Measurements from ENCODE around the gene MLPH. TPM values are rescaled to one million over a fixed set of nuclear protein-coding genes. Genes with fewer than 3 reads are reported as not detected.

MLPH gene
- total RNA-seq, 2 donors from 2014 or later: 91.5 to 121 TPM

GRCh38 chr2:237511885-237512405, 24.9 kb downstream of the MLPH start:
- intact Hi-C loops (cut with DNase I): loop anchor here (1.0 to 5.0 kb wide), 2 partner anchors 60 kb away; no protein-coding TSS in a partner anchor
- ATAC-seq: no peak
- no peak for DNase-seq

- intact Hi-C loops (cut with DNase I): loop anchor here (1.0 to 5.0 kb wide), 2 partner anchors 59 kb away; no protein-coding TSS in a partner anchor
- ATAC-seq: peak; percentile 71 to 79
These were observed 25.9 kb downstream of the MLPH start for GRCh38 chr2:237512774-237513466.

GRCh38 chr2:237513693-237514092, 26.6 kb downstream of the MLPH start:
- intact Hi-C loops (cut with DNase I): loop anchor here in 1 of 2 donors (5.0 kb wide), 1 partner anchor 59 kb away; no protein-coding TSS in a partner anchor
- ATAC-seq: no peak
- DNase-seq: no peak

More at GRCh38 chr2:237512774-237513466, 25.9 kb downstream of the MLPH start:
- DNase-seq: peak; percentile 87

GRCh38 chr2:237514474-237515130, 27.6 kb downstream of the MLPH start:
- ATAC-seq: peak; percentile 25 to 38
- intact Hi-C loops (cut with DNase I): loop anchor here in 1 of 2 donors (5.0 kb wide), 1 partner anchor 58 kb away; no protein-coding TSS in a partner anchor
- DNase-seq: no peak

- intact Hi-C loops (cut with DNase I): no loop called here
These were observed 28.1 kb downstream of the MLPH start for GRCh38 chr2:237515166-237515565.

GRCh38 chr2:237515621-237516275, 28.7 kb downstream of the MLPH start:
- ATAC-seq (no peak), DNase-seq (no peak)
- intact Hi-C loops (cut with DNase I): no loop called here

More at GRCh38 chr2:237515166-237515565, 28.1 kb downstream of the MLPH start:
- no peak for DNase-seq
- no peak for ATAC-seq

- DNase-seq: no peak
- ATAC-seq: no peak
- intact Hi-C loops (cut with DNase I): no loop called here
These were observed 30.1 kb downstream of the MLPH start for GRCh38 chr2:237517163-237517562.

- ATAC-seq (no peak), DNase-seq (no peak)
- intact Hi-C loops (cut with DNase I): no loop called here
These were observed 30.9 kb downstream of the MLPH start for GRCh38 chr2:237517990-237518389.

- DNase-seq (no peak), ATAC-seq (no peak)
- intact Hi-C loops (cut with DNase I): no loop called here
These were observed 32.6 kb downstream of the MLPH start for GRCh38 chr2:237519506-237520245.

GRCh38 chr2:237520290-237520689, 33.2 kb downstream of the MLPH start:
- DNase-seq (no peak), ATAC-seq (no peak)
- intact Hi-C loops (cut with DNase I): no loop called here

- intact Hi-C loops (cut with DNase I): no loop called here
- ATAC-seq: peak in 1 of 2 donors; percentile 27
- no peak for DNase-seq
These were observed 37.6 kb downstream of the MLPH start for GRCh38 chr2:237524631-237525030.

- DNase-seq (no peak), ATAC-seq (no peak)
- intact Hi-C loops (cut with DNase I): no loop called here
These were observed 38.6 kb downstream of the MLPH start for GRCh38 chr2:237525559-237526157.

- DNase-seq (no peak), ATAC-seq (no peak)
- intact Hi-C loops (cut with DNase I): no loop called here
These were observed 40.2 kb downstream of the MLPH start for GRCh38 chr2:237527233-237527632.

- intact Hi-C loops (cut with DNase I): no loop called here
These were observed 40.7 kb downstream of the MLPH start for GRCh38 chr2:237527766-237528165.

GRCh38 chr2:237529452-237530402, 42.7 kb downstream of the MLPH start:
- ATAC-seq (peak in 1 of 2 donors; percentile 30), DNase-seq (no peak)
- intact Hi-C loops (cut with DNase I): no loop called here

More at GRCh38 chr2:237527766-237528165, 40.7 kb downstream of the MLPH start:
- no peak for DNase-seq
- no peak for ATAC-seq

GRCh38 chr2:237530472-237531433, 43.7 kb downstream of the MLPH start:
- no peak for DNase-seq
- intact Hi-C loops (cut with DNase I): no loop called here
- no peak for ATAC-seq

Data from left cardiac atrium (tissue), 4 donors.